ENCODE measurements around the gene UBE3B. TPM values are rescaled to one million over a fixed set of nuclear protein-coding genes. Genes with fewer than 3 reads are reported as not detected.
"Not testable (repeated sequence)": the region's sequence is repeated elsewhere in the genome, so short reads cannot be mapped to it uniquely, and the experiment has no call there.

Gene UBE3B
- total RNA-seq, 1 experiment from 2014 or later = 29.3 TPM

GRCh38 chr12:109436188-109436560 is 41.3 kb upstream of the UBE3B start:
- H3K36me3 Mint-ChIP-seq = no peaks in the 10 kb centered on the region
- H3K27ac Mint-ChIP-seq = peak overlapping the region; percentile 85
- no peaks in the 10 kb centered on the region; the same call in 1 of the 2 replicates for H3K27me3 Mint-ChIP-seq (ENCODE audit: low read depth)
- TF ChIP-seq FOXK1 (CRISPR knock-in tag; IDR thresholded peaks at IDR 0.05) (no peak), PRDM15 (CRISPR knock-in tag; IDR thresholded peaks at IDR 0.05) (0 out of 2 replicates have a peak, but pooled peaks have one; percentile 21)
- peak; percentile 7 for ATAC-seq
- DNase-seq (ENCODE audit: low spot score) = peak; percentile 14
- ChIA-PET POLR2A (no interaction called here), CTCF (interaction anchor here (1.0 to 5.4 kb wide), 7 partner anchors 8 to 339 kb away, joined by 3 to 52 read pairs (median 20); no protein-coding TSS in a partner anchor)
- peak overlapping the region; percentile 45; the same call in 1 of the 2 replicates for H3K4me3 Mint-ChIP-seq
- H3K4me1 Mint-ChIP-seq = peaks cover 54% of the 10 kb centered on the region
- no peaks in the 10 kb centered on the region for H3K9me3 Mint-ChIP-seq

GRCh38 chr12:109439181-109439580 is 38.3 kb upstream of the UBE3B start:
- CTCF ChIA-PET = interaction anchor here (1.0 to 1.6 kb wide), 2 partner anchors 17 to 80 kb away, joined by 3 read pairs; no protein-coding TSS in a partner anchor
- Mint-ChIP-seq H3K36me3 (no peaks in the 10 kb centered on the region), H3K27ac (0 out of 2 replicates have a peak overlapping the region, but pooled peaks have one; percentile 23), H3K4me1 (peaks cover 35% of the 10 kb centered on the region), H3K9me3 (no peaks in the 10 kb centered on the region), H3K27me3 (ENCODE audit: low read depth) (no peaks in the 10 kb centered on the region; the same call in 1 of the 2 replicates), H3K4me3 (no peak overlapping the region)
- DNase-seq (ENCODE audit: low spot score) = no peak
- ATAC-seq = no peak
- TF ChIP-seq ZMAT4 (CRISPR knock-in tag; IDR thresholded peaks at IDR 0.05) (no peak), MYBL2 (CRISPR knock-in tag; IDR thresholded peaks at IDR 0.05) (no peak), PREB (CRISPR knock-in tag; IDR thresholded peaks at IDR 0.05; ENCODE audit: borderline replicate concordance) (no peak), ZNF423 (CRISPR knock-in tag; IDR thresholded peaks at IDR 0.05) (no peak), SP1 (CRISPR knock-in tag; conservative IDR thresholded peaks at IDR 0.05) (no peak), ZNF121 (CRISPR knock-in tag; IDR thresholded peaks at IDR 0.05) (no peak), SMAD3 (CRISPR knock-in tag; IDR thresholded peaks at IDR 0.05; ENCODE audit: borderline replicate concordance) (no peak), E2F4 (CRISPR knock-in tag; IDR thresholded peaks at IDR 0.05; ENCODE audit: borderline replicate concordance, low read depth) (no peak), NFE2L1 (CRISPR knock-in tag; IDR thresholded peaks at IDR 0.05) (no peak), GABPB1 (CRISPR knock-in tag; IDR thresholded peaks at IDR 0.05) (no peak)
- POLR2A ChIA-PET = no interaction called here

GRCh38 chr12:109439951-109440350 is 37.5 kb upstream of the UBE3B start:
- POLR2A ChIA-PET; H3K4me3 Mint-ChIP-seq; H3K27ac Mint-ChIP-seq; H3K36me3 Mint-ChIP-seq; H3K9me3 Mint-ChIP-seq; DNase-seq (ENCODE audit: low spot score); H3K27me3 Mint-ChIP-seq (ENCODE audit: low read depth); ATAC-seq: not testable (repeated sequence)
- CTCF ChIA-PET = interaction anchor here (1.6 kb wide), 1 partner anchor 16 kb away, joined by 3 read pairs; no protein-coding TSS in a partner anchor
- peaks cover 28% of the 10 kb centered on the region for H3K4me1 Mint-ChIP-seq
